GM23248 (cell line): ENCODE results near the gene KIF4B. TPM values are rescaled to one million over a fixed set of nuclear protein-coding genes. Genes with fewer than 3 reads are reported as not detected.

Experiments
- DNase-seq: peaks from one replicate; pipeline ENCODE4 v3.0.0-alpha.2; 2015
- H2AFZ ChIP-seq: fragments of 200-600 bp; sonication (generic); 2 replicates; pipeline ENCODE4 v1.6.1; 2016; ENCODE audit warnings: antibody characterized with exemption
- H3F3A ChIP-seq: fragments of 200-600 bp; sonication (generic); 2 replicates; pipeline ENCODE4 v1.6.1; 2016; ENCODE audit warnings: mild to moderate bottlenecking, antibody characterized with exemption, mixed run types; ENCODE audit not compliant: insufficient read depth
- H3K27ac ChIP-seq: fragments of 200-600 bp; sonication (generic); 2 replicates; pipeline ENCODE4 v1.5.1; 2016; ENCODE audit warnings: mild to moderate bottlenecking
- H3K27me3 ChIP-seq: fragments of 200-600 bp; sonication (generic); replicated peaks from 2 replicates; pipeline ENCODE4 v1.6.1; 2016; ENCODE audit warnings: mild to moderate bottlenecking; ENCODE audit not compliant: insufficient read depth
- H3K36me3 ChIP-seq: fragments of 200-600 bp; sonication (generic); 2 replicates; pipeline ENCODE4 v1.6.1; 2016; ENCODE audit warnings: low read depth, mild to moderate bottlenecking
- H3K4me1 ChIP-seq: fragments of 200-600 bp; sonication (generic); 2 replicates; pipeline ENCODE4 v1.6.1; 2016; ENCODE audit warnings: mild to moderate bottlenecking; ENCODE audit not compliant: insufficient read depth
- H3K4me2 ChIP-seq: fragments of 200-600 bp; sonication (generic); one replicate; pipeline ENCODE4 v1.6.1; 2016; ENCODE audit warnings: mild to moderate bottlenecking; ENCODE audit not compliant: unreplicated experiment
- H3K4me3 ChIP-seq: fragments of 200-600 bp; sonication (generic); 2 replicates; pipeline ENCODE4 v1.5.1; 2016; ENCODE audit warnings: mild to moderate bottlenecking
- H3K79me2 ChIP-seq: fragments of 200-600 bp; sonication (generic); 2 replicates; pipeline ENCODE4 v1.6.1; 2016; ENCODE audit warnings: mild to moderate bottlenecking; ENCODE audit not compliant: insufficient read depth
- H3K9ac ChIP-seq: fragments of 200-600 bp; sonication (generic); 2 replicates; pipeline ENCODE4 v1.6.1; 2016; ENCODE audit warnings: mild to moderate bottlenecking
- H3K9me2 ChIP-seq: fragments of 200-600 bp; sonication (generic); 2 replicates; pipeline ENCODE4 v1.6.1; 2016; ENCODE audit warnings: mixed run types, mild to moderate bottlenecking, moderate library complexity; ENCODE audit not compliant: insufficient read depth
- H3K9me3 ChIP-seq: fragments of 200-600 bp; sonication (generic); one replicate; pipeline ENCODE4 v1.6.1; 2017; ENCODE audit warnings: low read depth
- H4K20me1 ChIP-seq: fragments of 200-600 bp; sonication (generic); 2 replicates; pipeline ENCODE4 v1.6.0; 2016; ENCODE audit not compliant: insufficient read depth
- EZH2 ChIP-seq: fragments of 200-600 bp; sonication (generic); IDR thresholded peaks from 2 replicates; pipeline ENCODE4 v1.6.1; 2018; ENCODE audit warnings: antibody characterized with exemption, mild to moderate bottlenecking; ENCODE audit not compliant: insufficient read depth, poor library complexity, severe bottlenecking
- EZH2phosphoT487 ChIP-seq: fragments of 200-600 bp; sonication (generic); IDR thresholded peaks from 2 replicates; pipeline ENCODE4 v1.6.1; 2018; ENCODE audit warnings: antibody characterized with exemption, moderate library complexity, mild to moderate bottlenecking, low read depth; ENCODE audit not compliant: insufficient read depth
- WGBS, 2 experiments: methylation state at CpG; one replicate each; pipeline ENCODE4 v1.1.6; 2015 to 2017; ENCODE audit warnings: low lambda C conversion rate in 2 of 2, low coverage in 1 of 2; ENCODE audit errors: missing lambda C conversion rate in 2 of 2; 5-methylcytosine and 5-hydroxymethylcytosine counted together
- in situ Hi-C: fragments of 300-500 bp; cut with MboI; formaldehyde crosslinking; loops from 2 replicates; pipeline ENCODE4 v1.15.0; 2020
- polyA plus RNA-seq: library from polyadenylated mRNA; unstranded; fragments of >200 nt; fragmentation: Nextera tagmentation; extraction: Ambion mirVana; gene quantifications from 2 replicates; pipeline ENCODE4 v1.2.1, GENCODE V29; 2016
- total RNA-seq: library from RNA; depleted of rRNA; stranded (reverse); fragments of >200 nt; shearing (Covaris generic); gene quantifications from 2 replicates; pipeline ENCODE4 v1.2.3, GENCODE V29; 2014; rRNA removed

Gene KIF4B
- total and polyA plus RNA-seq, 2 experiments from 2014 or later, result not detected

DNA sequence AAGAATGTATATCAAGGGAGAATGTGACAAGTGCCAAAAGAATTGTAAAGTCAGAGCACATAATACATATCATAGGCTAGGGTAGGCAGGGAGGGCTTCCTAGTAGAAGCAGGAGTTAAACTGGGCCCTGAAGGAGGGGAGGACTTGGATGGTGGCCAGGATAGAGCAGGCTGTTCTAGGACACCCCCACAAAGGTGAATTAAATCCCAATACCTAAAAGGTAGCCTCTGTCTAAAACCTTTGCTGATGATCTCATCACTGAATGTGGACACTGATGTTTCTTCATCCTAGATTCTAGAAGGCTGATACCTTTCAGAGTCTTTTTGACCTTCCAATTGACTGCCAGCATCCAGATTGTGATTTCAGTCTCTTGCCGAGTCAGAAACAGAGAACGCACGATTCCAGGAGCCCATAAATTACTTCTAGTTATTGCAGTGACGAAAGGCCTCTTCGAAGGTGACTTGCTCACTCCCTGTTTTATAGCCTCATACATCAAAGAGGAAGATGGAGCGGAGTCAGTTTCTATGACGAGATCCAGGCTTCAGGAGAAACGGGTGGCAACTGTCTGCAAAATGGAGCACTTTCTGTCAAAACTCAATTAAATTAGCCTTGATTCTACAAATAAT is 43.2 kb downstream of the KIF4B start:
- no peaks in the 10 kb centered on the region for H3K9me3 ChIP-seq
- no peak for DNase-seq
- H3F3A ChIP-seq, result no peaks in the 10 kb centered on the region
- no peaks in the 10 kb centered on the region for H3K4me1 ChIP-seq
- no peak overlapping the region for H3K27ac ChIP-seq
- no peak overlapping the region for H3K9ac ChIP-seq
- TF ChIP-seq EZH2phosphoT487 (no peak), EZH2 (no peak)
- no peak overlapping the region for H2AFZ ChIP-seq
- in situ Hi-C loops, result no loop called here
- H3K36me3 ChIP-seq, result no peaks in the 10 kb centered on the region
- no peaks in the 10 kb centered on the region for H4K20me1 ChIP-seq
- H3K9me2 ChIP-seq, result no peaks in the 10 kb centered on the region
- 8 to 11% methylated on average over 8 of the region's 8 CpGs for WGBS, 2 experiments
- H3K4me2 ChIP-seq, result no peak overlapping the region
- H3K4me3 ChIP-seq, result no peak overlapping the region
- no peaks in the 10 kb centered on the region for H3K79me2 ChIP-seq
- no peaks in the 10 kb centered on the region for H3K27me3 ChIP-seq

DNA sequence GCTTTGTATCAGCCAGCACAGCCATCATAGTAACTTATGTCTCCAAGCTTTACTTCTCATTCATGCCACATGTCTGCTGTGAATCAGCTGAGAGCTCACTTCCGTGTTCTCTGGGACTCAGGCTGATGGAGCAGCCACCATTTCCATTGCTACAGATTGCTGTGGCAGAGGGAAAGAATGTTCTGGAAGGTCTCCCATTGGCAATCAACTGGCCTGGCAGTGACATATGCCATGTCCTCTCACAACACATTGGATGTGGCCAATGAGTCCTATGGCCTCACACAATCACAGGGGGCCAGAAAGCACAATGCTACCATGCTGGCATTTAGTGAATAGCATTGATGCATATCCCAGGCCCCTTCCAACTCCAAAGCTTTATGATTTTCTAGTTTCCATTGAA is 44.1 kb downstream of the KIF4B start:
- no peak for DNase-seq
- 0 to 10% methylated on average over 1 of the region's 1 CpG for WGBS, 2 experiments

GRCh38 chr5:155064580-155064979 is 51.0 kb downstream of the KIF4B start:
- no peak overlapping the region for H3K9ac ChIP-seq
- no peaks in the 10 kb centered on the region for H4K20me1 ChIP-seq
- H3F3A ChIP-seq, result no peaks in the 10 kb centered on the region
- H3K9me2 ChIP-seq, result no peaks in the 10 kb centered on the region
- no peak overlapping the region for H3K4me2 ChIP-seq
- H3K79me2 ChIP-seq, result no peaks in the 10 kb centered on the region
- in situ Hi-C loops, result no loop called here
- no peaks in the 10 kb centered on the region for H3K36me3 ChIP-seq
- H3K27me3 ChIP-seq, result 0 out of 2 replicates have a peak, but pooled peaks cover 3% of the 10 kb centered on the region
- DNase-seq, result no peak
- no peak overlapping the region for H2AFZ ChIP-seq
- 17 to 19% methylated on average over 6 of the region's 6 CpGs for WGBS, 2 experiments
- no peak for TF ChIP-seq EZH2
- TF ChIP-seq EZH2phosphoT487, result no peak
- H3K4me3 ChIP-seq, result no peak overlapping the region
- no peaks in the 10 kb centered on the region for H3K9me3 ChIP-seq
- H3K27ac ChIP-seq, result no peak overlapping the region
- no peaks in the 10 kb centered on the region for H3K4me1 ChIP-seq

More for the DNA sequence above, 44.1 kb downstream of the KIF4B start:
- Histone ChIP-seq H3F3A (no peaks in the 10 kb centered on the region), H3K4me3 (no peak overlapping the region), H3K4me1 (no peaks in the 10 kb centered on the region), H3K9me2 (no peaks in the 10 kb centered on the region), H3K9ac (no peak overlapping the region), H3K9me3 (no peaks in the 10 kb centered on the region), H2AFZ (no peak overlapping the region), H4K20me1 (no peaks in the 10 kb centered on the region), H3K36me3 (no peaks in the 10 kb centered on the region), H3K27me3 (no peaks in the 10 kb centered on the region), H3K79me2 (no peaks in the 10 kb centered on the region), H3K4me2 (no peak overlapping the region), H3K27ac (no peak overlapping the region)
- no peak for TF ChIP-seq EZH2phosphoT487
- no peak for TF ChIP-seq EZH2
- in situ Hi-C loops, result no loop called here

DNA sequence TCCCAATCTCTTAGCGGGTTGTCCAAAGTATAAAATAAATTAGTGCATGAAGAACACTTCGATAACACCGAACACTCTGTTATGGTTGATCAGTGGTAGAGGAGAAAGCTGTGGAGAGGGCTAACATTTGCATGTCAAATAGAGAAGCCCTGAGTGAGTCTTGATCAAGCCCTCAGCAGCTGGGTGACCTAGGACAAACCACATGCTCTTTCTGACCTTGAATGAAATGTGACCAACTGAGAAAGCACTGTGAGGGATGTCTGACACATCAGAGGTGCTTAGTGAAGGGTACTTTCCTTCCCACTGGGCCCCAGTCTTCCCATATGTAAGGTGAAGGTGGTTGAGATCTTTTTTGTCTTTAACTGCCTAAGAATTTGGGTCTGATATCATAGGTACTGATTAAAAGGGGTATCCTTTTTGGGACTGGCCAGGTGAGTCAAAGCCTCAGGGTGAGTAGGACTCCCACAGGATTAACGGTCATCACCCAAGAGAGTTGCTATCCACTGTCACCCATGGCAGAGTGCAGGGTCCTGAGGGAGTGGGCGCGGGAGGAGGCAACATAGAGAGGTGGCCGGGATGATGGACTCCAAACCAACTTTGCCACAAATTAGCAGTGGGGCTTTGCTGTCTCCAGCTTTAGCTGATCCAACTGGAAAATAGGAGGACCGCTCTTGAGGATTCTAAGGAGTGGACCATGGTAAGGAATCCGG is 53.5 kb downstream of the KIF4B start:
- DNase-seq, result no peak
- TF ChIP-seq EZH2, result no peak
- TF ChIP-seq EZH2phosphoT487, result no peak
- Histone ChIP-seq H3K4me2 (no peak overlapping the region), H3K79me2 (no peaks in the 10 kb centered on the region), H3K4me1 (no peaks in the 10 kb centered on the region), H3K9ac (no peak overlapping the region), H3K9me3 (no peaks in the 10 kb centered on the region), H3K36me3 (no peaks in the 10 kb centered on the region), H4K20me1 (no peaks in the 10 kb centered on the region), H3K4me3 (no peak overlapping the region), H3K27ac (no peak overlapping the region), H2AFZ (no peak overlapping the region), H3K9me2 (no peaks in the 10 kb centered on the region), H3F3A (no peaks in the 10 kb centered on the region), H3K27me3 (0 out of 2 replicates have a peak, but pooled peaks cover 3% of the 10 kb centered on the region)
- 46 to 48% methylated on average over 9 of the region's 9 CpGs for WGBS, 2 experiments
- in situ Hi-C loops, result no loop called here

Other genes with a start within 250 kb of the KIF4B start
- 10.3 and 12.8 TPM in 2 replicates for gene FAXDC2, start 163.2 kb upstream of the KIF4B start, total RNA-seq
- gene FAXDC2, start 163.2 kb upstream of the KIF4B start, polyA plus RNA-seq, result 5.4 and 6.7 TPM in 2 replicates
- gene CNOT8, start 155.1 kb upstream of the KIF4B start, total RNA-seq, result 73.6 and 91.8 TPM in 2 replicates
- gene CNOT8, start 155.1 kb upstream of the KIF4B start, polyA plus RNA-seq, result 67.0 and 69.2 TPM in 2 replicates
- 10.6 and 13.8 TPM in 2 replicates for gene GEMIN5, start 75.5 kb upstream of the KIF4B start, total RNA-seq
- 9.1 and 9.4 TPM in 2 replicates for gene GEMIN5, start 75.5 kb upstream of the KIF4B start, polyA plus RNA-seq
- 4.8 and 11.5 TPM in 2 replicates for gene MRPL22, start 72.7 kb upstream of the KIF4B start, total RNA-seq
- 93.7 and 95.9 TPM in 2 replicates for gene MRPL22, start 72.7 kb upstream of the KIF4B start, polyA plus RNA-seq